ENCODE results near the gene TAGLN.

TAGLN gene

GRCh38 chr11:117197006-117197405, 2.2 kb upstream of the TAGLN start:
- no peak overlapping the region for H2BK5ac ChIP-seq (ENCODE audit: low read length)
- no peak overlapping the region for H3K4me3 ChIP-seq (ENCODE audit: low read length in 2 of 2)
- no CpG with 5 or more reads among the region's 7 CpGs for WGBS, 2 donors (ENCODE audit: extremely low coverage in 2 of 2, insufficient read length in 2 of 2, insufficient replicate concordance in 1 of 2)
- peaks cover 6 to 13% of the 10 kb centered on the region in 2 donors for H3K36me3 ChIP-seq (replicated peaks in 1 of 2; ENCODE audit: control insufficient read depth in 2 of 2, insufficient read depth in 2 of 2, low read length in 2 of 2)
- H3K4ac ChIP-seq (ENCODE audit: low read length), result no peak overlapping the region
- no peak overlapping the region for H2AK5ac ChIP-seq (ENCODE audit: low read depth, low read length)
- H4K91ac ChIP-seq (ENCODE audit: low read depth, low read length, poor library complexity), result no peak overlapping the region
- no peak overlapping the region for H2AFZ ChIP-seq (ENCODE audit: low read length)
- H3K27me3 ChIP-seq (ENCODE audit: control insufficient read depth in 3 of 3, insufficient read depth in 3 of 3, low read depth in 1 of 3, low read length in 3 of 3), result no peaks in the 10 kb centered on the region
- H2BK15ac ChIP-seq (ENCODE audit: low read length), result no peak overlapping the region
- DNase-seq (ENCODE audit: low spot score), result no peak
- H3K27ac ChIP-seq (replicated peaks; ENCODE audit: low read length), result no peak overlapping the region
- H2BK120ac ChIP-seq (ENCODE audit: low read depth, low read length), result no peak overlapping the region
- no peak overlapping the region for H3K23ac ChIP-seq (ENCODE audit: low read depth, low read length, poor library complexity)
- no peak overlapping the region for H3K18ac ChIP-seq (ENCODE audit: low read length)
- no peak overlapping the region for H4K8ac ChIP-seq (ENCODE audit: low read depth, low read length)
- peaks cover 12 to 35% of the 10 kb centered on the region in 2 donors for H3K4me1 ChIP-seq (ENCODE audit: control insufficient read depth in 2 of 2, insufficient read depth in 1 of 2, low read depth in 1 of 2, low read length in 2 of 2)
- no peaks in the 10 kb centered on the region for H3K79me1 ChIP-seq (ENCODE audit: low read depth, low read length)
- H2BK12ac ChIP-seq (ENCODE audit: low read length), result no peak overlapping the region
- H3K9ac ChIP-seq (ENCODE audit: low read depth, low read length, poor library complexity), result no peak overlapping the region
- no peak overlapping the region for H3K4me2 ChIP-seq (ENCODE audit: insufficient read depth, low read length, poor library complexity, severe bottlenecking)
- no peaks in the 10 kb centered on the region for H3K9me3 ChIP-seq (replicated peaks in 1 of 2; ENCODE audit: control insufficient read depth in 2 of 2, insufficient read depth in 1 of 2, low read depth in 1 of 2, low read length in 2 of 2)
- H3K14ac ChIP-seq (ENCODE audit: low read length), result no peak overlapping the region

- no CpG with 5 or more reads among the region's 17 CpGs for WGBS, 2 donors (ENCODE audit: extremely low coverage in 2 of 2, insufficient read length in 2 of 2, insufficient replicate concordance in 1 of 2)
- Histone ChIP-seq H2BK15ac (ENCODE audit: low read length) (no peak overlapping the region), H3K4me2 (ENCODE audit: insufficient read depth, low read length, poor library complexity, severe bottlenecking) (no peak overlapping the region), H3K18ac (ENCODE audit: low read length) (peak overlapping the region; percentile 62), H3K36me3 (replicated peaks in 1 of 2; ENCODE audit: control insufficient read depth in 2 of 2, insufficient read depth in 2 of 2, low read length in 2 of 2) (peaks cover 6% of the 10 kb centered on the region in 2 donors), H3K4me1 (ENCODE audit: control insufficient read depth in 2 of 2, insufficient read depth in 1 of 2, low read depth in 1 of 2, low read length in 2 of 2) (peaks cover 12 to 35% of the 10 kb centered on the region in 2 donors), H2BK12ac (ENCODE audit: low read length) (no peak overlapping the region), H3K14ac (ENCODE audit: low read length) (no peak overlapping the region), H3K27me3 (ENCODE audit: control insufficient read depth in 3 of 3, insufficient read depth in 3 of 3, low read depth in 1 of 3, low read length in 3 of 3) (no peaks in the 10 kb centered on the region), H2AK5ac (ENCODE audit: low read depth, low read length) (peak overlapping the region; percentile 67), H3K27ac (replicated peaks; ENCODE audit: low read length) (peak overlapping the region; percentile 42), H3K4me3 (ENCODE audit: low read length in 2 of 2) (no peak overlapping the region), H4K8ac (ENCODE audit: low read depth, low read length) (no peak overlapping the region), H3K9ac (ENCODE audit: low read depth, low read length, poor library complexity) (no peak overlapping the region), H3K4ac (ENCODE audit: low read length) (no peak overlapping the region), H3K9me3 (replicated peaks in 1 of 2; ENCODE audit: control insufficient read depth in 2 of 2, insufficient read depth in 1 of 2, low read depth in 1 of 2, low read length in 2 of 2) (no peaks in the 10 kb centered on the region), H3K79me1 (ENCODE audit: low read depth, low read length) (no peaks in the 10 kb centered on the region), H3K23ac (ENCODE audit: low read depth, low read length, poor library complexity) (peak overlapping the region; percentile 62), H2BK5ac (ENCODE audit: low read length) (no peak overlapping the region), H4K91ac (ENCODE audit: low read depth, low read length, poor library complexity) (no peak overlapping the region), H2AFZ (ENCODE audit: low read length) (no peak overlapping the region), H2BK120ac (ENCODE audit: low read depth, low read length) (no peak overlapping the region)
- no peak for DNase-seq (ENCODE audit: low spot score)
Measured at GRCh38 chr11:117197516-117198456, 1.4 kb upstream of the TAGLN start.

- Histone ChIP-seq H3K23ac (ENCODE audit: low read depth, low read length, poor library complexity) (no peak overlapping the region), H3K9ac (ENCODE audit: low read depth, low read length, poor library complexity) (no peak overlapping the region), H3K27me3 (ENCODE audit: control insufficient read depth in 3 of 3, insufficient read depth in 3 of 3, low read depth in 1 of 3, low read length in 3 of 3) (no peaks in the 10 kb centered on the region), H2BK5ac (ENCODE audit: low read length) (no peak overlapping the region), H4K91ac (ENCODE audit: low read depth, low read length, poor library complexity) (no peak overlapping the region), H2AK5ac (ENCODE audit: low read depth, low read length) (peak overlapping the region; percentile 2), H3K79me1 (ENCODE audit: low read depth, low read length) (no peaks in the 10 kb centered on the region), H3K36me3 (replicated peaks in 1 of 2; ENCODE audit: control insufficient read depth in 2 of 2, insufficient read depth in 2 of 2, low read length in 2 of 2) (peaks cover 2 to 10% of the 10 kb centered on the region in 2 donors), H3K4me2 (ENCODE audit: insufficient read depth, low read length, poor library complexity, severe bottlenecking) (peak overlapping the region; percentile 61), H2AFZ (ENCODE audit: low read length) (peak overlapping the region; percentile 89), H4K8ac (ENCODE audit: low read depth, low read length) (no peak overlapping the region), H3K27ac (replicated peaks; ENCODE audit: low read length) (peak overlapping the region; percentile 42), H2BK12ac (ENCODE audit: low read length) (peak overlapping the region; percentile 41), H3K4me3 (ENCODE audit: low read length in 2 of 2) (no peak overlapping the region), H3K18ac (ENCODE audit: low read length) (peak overlapping the region; percentile 3), H3K9me3 (replicated peaks in 1 of 2; ENCODE audit: control insufficient read depth in 2 of 2, insufficient read depth in 1 of 2, low read depth in 1 of 2, low read length in 2 of 2) (no peaks in the 10 kb centered on the region), H3K4ac (ENCODE audit: low read length) (no peak overlapping the region), H2BK120ac (ENCODE audit: low read depth, low read length) (no peak overlapping the region), H3K4me1 (ENCODE audit: control insufficient read depth in 2 of 2, insufficient read depth in 1 of 2, low read depth in 1 of 2, low read length in 2 of 2) (peaks cover 12 to 36% of the 10 kb centered on the region in 2 donors), H2BK15ac (ENCODE audit: low read length) (no peak overlapping the region), H3K14ac (ENCODE audit: low read length) (no peak overlapping the region)
- DNase-seq (ENCODE audit: low spot score), result no peak
- no CpG with 5 or more reads among the region's 4 CpGs for WGBS, 2 donors (ENCODE audit: extremely low coverage in 2 of 2, insufficient read length in 2 of 2, insufficient replicate concordance in 1 of 2)
Measured at GRCh38 chr11:117198613-117199012, 557 bp upstream of the TAGLN start.

Data from neuronal stem cell (in vitro differentiated cells).